Gastrocnemius medialis (tissue), 4 donors: ENCODE data around the gene MAPK8. TPM values are rescaled to one million over a fixed set of nuclear protein-coding genes. Genes with fewer than 3 reads are reported as not detected.

Source experiments
- ATAC-seq, 2 donors: fragments of 150-250 bp; one replicate each; pipeline ENCODE4 v1.9.1; 2016
- DNase-seq, 2 donors: peaks; one replicate each; pipeline ENCODE4 v3.0.0-alpha.2; 2019
- H3K27ac ChIP-seq, 4 donors: fragments of 200-600 bp; sonication (generic); 1 replicate in 1 of 4; 2 replicates in 3 of 4; pipeline ENCODE4 v1.5.1; 2016 to 2018; ENCODE audit warnings: mild to moderate bottlenecking in 2 of 4, moderate library complexity in 1 of 4
- H3K27me3 ChIP-seq, 3 donors: fragments of 200-600 bp; sonication (generic) in 2 of 3; 1 replicate in 1 of 3; 2 replicates in 2 of 3; pipeline versions ENCODE4 v1.5.1 to v1.6.0; 2016 to 2019; ENCODE audit warnings: mild to moderate bottlenecking in 1 of 3, moderate library complexity in 1 of 3
- H3K36me3 ChIP-seq, 2 donors: fragments of 200-600 bp; sonication (generic) in 1 of 2; one replicate each; pipeline ENCODE4 v1.5.1; 2017 to 2018
- H3K4me1 ChIP-seq, 2 donors: fragments of 200-600 bp; sonication (generic) in 1 of 2; one replicate each; pipeline ENCODE4 v1.5.1; 2016 to 2017; ENCODE audit warnings: mild to moderate bottlenecking in 2 of 2
- H3K4me3 ChIP-seq, 4 donors: fragments of 200-600 bp; sonication (generic) in 3 of 4; 1 replicate in 1 of 4; 2 replicates in 3 of 4; pipeline ENCODE4 v1.5.1; 2016 to 2019; ENCODE audit warnings: mild to moderate bottlenecking in 2 of 4
- H3K9me3 ChIP-seq, 3 donors: fragments of 200-600 bp; sonication (generic) in 2 of 3; 1 replicate in 1 of 3; 2 replicates in 2 of 3; pipeline ENCODE4 v1.5.1; 2016 to 2019
- CTCF ChIP-seq, 5 experiments: fragments of 450-650 bp in 3 of 5; fragments of 200-600 bp in 2 of 5; sonication (generic) in 2 of 5; IDR thresholded peaks in 4 of 5; conservative IDR thresholded peaks in 1 of 5; 1 replicate in 4 of 5; 2 replicates in 1 of 5; pipeline ENCODE4 v1.5.1; 2016 to 2019; ENCODE audit warnings: antibody characterized with exemption in 5 of 5, mild to moderate bottlenecking in 3 of 5, moderate library complexity in 3 of 5
- POLR2A ChIP-seq, 2 donors: fragments of 450-650 bp; IDR thresholded peaks; one replicate each; pipeline ENCODE4 v1.6.1; 2017; ENCODE audit warnings: antibody characterized with exemption in 2 of 2, mild to moderate bottlenecking in 2 of 2, moderate library complexity in 2 of 2
- in situ Hi-C, 4 donors: fragments of 200-750 bp; cut with MboI; loops; one replicate each; pipeline versions ENCODE4 v1.15.0 to v1.8.0; 2017; ENCODE audit warnings: low sequenced_read_pairs in 4 of 4
- intact Hi-C: fragments of 100-400 bp; cut with DNase I; formaldehyde crosslinking; loops from one replicate; pipeline ENCODE4 v1.15.1; 2023; ENCODE audit warnings: low total_unique reads
- total RNA-seq, 4 donors: library from RNA; depleted of rRNA; stranded (reverse); fragments of >200 nt; gene quantifications; one replicate each; pipeline versions ENCODE4 v1.1.0 to v1.2.3, GENCODE V29; 2016

Gene MAPK8
- total RNA-seq, 4 donors from 2014 or later, result 25.6 to 52.1 (median 35.4) TPM

DNA sequence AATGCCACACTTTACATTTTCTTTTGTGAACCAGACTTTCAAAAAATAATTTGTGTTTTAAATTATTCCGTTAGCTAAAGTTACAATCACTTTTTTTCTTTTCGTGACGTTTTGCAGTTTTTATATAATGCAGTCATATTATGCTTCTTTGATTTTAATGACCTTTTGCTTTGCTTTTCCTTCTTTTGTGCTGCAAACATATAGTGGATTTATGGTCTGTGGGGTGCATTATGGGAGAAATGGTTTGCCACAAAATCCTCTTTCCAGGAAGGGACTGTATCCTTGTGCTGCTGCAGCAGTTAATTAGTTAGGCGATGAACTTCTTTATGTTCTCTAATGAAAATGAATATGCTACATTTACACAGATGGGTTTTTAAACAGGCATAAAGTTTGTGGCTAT, 117.4 kb downstream of the MAPK8 start:
- no peak for ATAC-seq
- intact Hi-C loops (no loop called here), in situ Hi-C loops (no loop called here)
- TF ChIP-seq POLR2A (IDR thresholded peaks at IDR 0.05), result no peak
- no peak for TF ChIP-seq CTCF (IDR thresholded peaks at IDR 0.05 in 4 of 5, conservative IDR thresholded peaks at IDR 0.05 in 1 of 5)
- no peak for DNase-seq
- no peaks in the 10 kb centered on the region for H3K27me3 ChIP-seq
- no peaks in the 10 kb centered on the region for H3K4me1 ChIP-seq
- peaks cover 0 to 21% of the 10 kb centered on the region in 2 donors for H3K36me3 ChIP-seq
- H3K27ac ChIP-seq, result no peak overlapping the region
- H3K4me3 ChIP-seq, result no peak overlapping the region
- no peaks in the 10 kb centered on the region for H3K9me3 ChIP-seq

DNA sequence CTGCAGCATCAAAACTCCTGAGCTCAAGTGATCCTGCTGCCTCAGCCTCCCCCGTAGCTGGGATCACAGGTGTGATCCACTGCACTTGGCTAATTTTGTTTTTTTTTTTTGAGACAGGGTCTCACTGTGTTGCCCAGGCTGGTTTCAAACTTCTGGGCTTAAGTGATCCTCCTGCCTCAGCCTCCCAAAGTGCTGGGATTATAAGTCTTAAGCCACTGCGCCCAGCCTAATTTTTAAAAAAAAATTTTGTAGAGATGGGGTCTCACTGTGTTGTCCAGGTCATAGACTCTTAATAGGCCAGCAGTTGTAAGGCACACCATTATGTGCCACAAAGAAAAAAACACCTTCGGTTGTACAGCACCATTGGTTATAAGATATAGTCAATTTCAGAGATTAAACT, 122.4 kb downstream of the MAPK8 start:
- in situ Hi-C loops (no loop called here), intact Hi-C loops (no loop called here)
- no peak for ATAC-seq

DNA sequence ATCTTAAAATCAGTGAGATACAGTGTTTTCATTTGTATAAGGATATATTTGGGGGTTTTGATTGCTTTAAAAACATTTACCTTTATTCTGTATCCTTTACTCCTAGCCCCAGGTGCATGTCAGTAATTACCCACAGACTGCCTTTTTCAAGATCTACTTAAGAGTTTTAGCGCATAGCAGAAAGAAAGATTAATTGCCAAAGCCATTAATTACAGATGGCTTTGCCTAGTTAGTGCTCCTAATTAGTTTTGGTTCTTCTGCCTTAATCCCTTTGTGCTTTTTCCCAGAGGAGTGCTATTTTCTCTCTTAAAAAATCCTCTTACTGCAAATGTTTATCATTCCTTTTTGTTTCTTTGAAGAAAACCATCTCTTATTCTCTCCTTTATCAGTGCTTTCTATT, 122.8 kb downstream of the MAPK8 start:
- no peak for DNase-seq
- no peak overlapping the region for H3K4me3 ChIP-seq
- in situ Hi-C loops, result no loop called here
- peaks cover 0 to 26% of the 10 kb centered on the region in 2 donors for H3K36me3 ChIP-seq
- no peaks in the 10 kb centered on the region for H3K4me1 ChIP-seq
- no peak for TF ChIP-seq CTCF (IDR thresholded peaks at IDR 0.05 in 4 of 5, conservative IDR thresholded peaks at IDR 0.05 in 1 of 5)
- TF ChIP-seq POLR2A (IDR thresholded peaks at IDR 0.05), result no peak
- intact Hi-C loops, result no loop called here
- ATAC-seq, result no peak
- no peaks in the 10 kb centered on the region for H3K27me3 ChIP-seq
- no peak overlapping the region for H3K27ac ChIP-seq
- no peaks in the 10 kb centered on the region for H3K9me3 ChIP-seq

More for the DNA sequence above, 122.4 kb downstream of the MAPK8 start:
- Histone ChIP-seq H3K27me3 (no peaks in the 10 kb centered on the region), H3K4me3 (no peak overlapping the region), H3K9me3 (no peaks in the 10 kb centered on the region), H3K4me1 (no peaks in the 10 kb centered on the region), H3K27ac (no peak overlapping the region), H3K36me3 (peaks cover 0 to 26% of the 10 kb centered on the region in 2 donors)
- no peak for TF ChIP-seq CTCF (IDR thresholded peaks at IDR 0.05 in 4 of 5, conservative IDR thresholded peaks at IDR 0.05 in 1 of 5)
- no peak for TF ChIP-seq POLR2A (IDR thresholded peaks at IDR 0.05)
- no peak for DNase-seq

- no peaks in the 10 kb centered on the region for H3K9me3 ChIP-seq
- in situ Hi-C loops, result no loop called here
- H3K36me3 ChIP-seq, result peaks cover 0 to 26% of the 10 kb centered on the region in 2 donors
- TF ChIP-seq CTCF (IDR thresholded peaks at IDR 0.05 in 4 of 5, conservative IDR thresholded peaks at IDR 0.05 in 1 of 5) (no peak), POLR2A (IDR thresholded peaks at IDR 0.05) (no peak)
- no peaks in the 10 kb centered on the region for H3K27me3 ChIP-seq
- H3K4me1 ChIP-seq, result no peaks in the 10 kb centered on the region
- intact Hi-C loops, result no loop called here
- no peak for ATAC-seq
- DNase-seq, result no peak
- H3K4me3 ChIP-seq, result no peak overlapping the region
- H3K27ac ChIP-seq, result no peak overlapping the region
Observed at GRCh38 chr10:48430402-48430993, 124.0 kb downstream of the MAPK8 start.

- ATAC-seq, result no peak
- Histone ChIP-seq H3K27ac (no peak overlapping the region), H3K36me3 (peaks cover 0 to 19% of the 10 kb centered on the region in 2 donors), H3K4me1 (no peaks in the 10 kb centered on the region), H3K27me3 (no peaks in the 10 kb centered on the region), H3K4me3 (no peak overlapping the region), H3K9me3 (no peaks in the 10 kb centered on the region)
- in situ Hi-C loops (no loop called here), intact Hi-C loops (no loop called here)
- no peak for TF ChIP-seq POLR2A (IDR thresholded peaks at IDR 0.05)
- no peak for TF ChIP-seq CTCF (IDR thresholded peaks at IDR 0.05 in 4 of 5, conservative IDR thresholded peaks at IDR 0.05 in 1 of 5)
- DNase-seq, result no peak
Observed at GRCh38 chr10:48431871-48432270, 125.4 kb downstream of the MAPK8 start.
